LNCaP clone FGC (cell line): Measurements from ENCODE around the gene GPRIN2.
"Not testable (repeated sequence)": the region's sequence is repeated elsewhere in the genome, so short reads cannot be mapped to it uniquely, and the experiment has no call there.

ENCODE experiments used
- DNase-seq: peaks from one replicate; pipeline ENCODE4 v3.0.0-alpha.2; 2011; ENCODE audit warnings: low read depth
- H3K4me3 ChIP-seq: 2 replicates; pipeline ENCODE4 v1.5.1; 2011; ENCODE audit warnings: mild to moderate bottlenecking, low read depth, low read length, control low read depth
- TF ChIP-seq, protein P1 (sequence below): IDR thresholded peaks from 2 replicates; pipeline ENCODE4 v1.5.1; 2012; ENCODE audit warnings: mild to moderate bottlenecking; ENCODE audit not compliant: control insufficient read depth, insufficient read depth; ENCODE audit errors: extremely low read depth

The GPRIN2 gene

DNA sequence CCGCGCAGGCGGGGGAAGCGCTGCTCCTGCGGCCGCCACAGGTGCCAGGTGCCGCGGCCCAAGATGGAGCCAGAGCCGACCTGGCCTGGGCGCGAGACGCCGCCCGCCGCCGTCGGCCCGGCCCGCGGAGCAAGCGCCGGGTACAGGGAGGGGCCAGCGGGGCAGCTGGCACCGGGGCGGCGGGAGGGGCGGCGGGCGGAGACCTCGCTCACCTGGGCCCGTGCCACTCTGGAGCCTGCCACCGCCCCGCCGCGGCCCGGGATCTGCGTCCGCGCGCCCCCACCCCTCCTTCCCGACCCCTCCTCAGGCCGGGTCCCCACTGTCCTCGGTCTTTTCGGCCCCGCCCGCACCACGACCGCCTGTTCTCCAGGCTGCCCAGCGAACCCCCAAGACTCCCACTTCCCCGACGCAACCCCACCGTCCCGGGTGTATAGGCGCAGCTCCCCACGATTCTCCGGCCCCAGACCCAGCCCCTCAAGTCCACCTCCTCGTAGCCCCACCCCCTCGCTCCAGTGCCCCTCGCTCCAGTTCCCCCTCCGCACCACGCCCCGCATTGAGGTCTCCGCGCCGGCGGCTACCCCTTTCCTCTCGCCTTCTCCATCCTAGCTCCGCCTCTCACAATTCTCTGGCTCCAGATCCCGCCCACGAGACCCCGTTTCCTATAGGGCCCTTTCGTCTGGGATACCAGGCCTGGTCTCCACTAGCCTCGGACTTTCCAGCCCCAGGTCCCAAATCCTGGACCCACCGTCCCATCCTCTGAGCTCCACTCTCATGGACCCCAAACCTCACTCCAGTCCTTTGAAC lies at the start of gene GPRIN2:
Gene GPRIN2, minus strand, starts transcription at position 144 of the 804 bp plus-strand sequence. CDS start 5,922 bp downstream, outside the sequence.
- no peak for DNase-seq
- TF ChIP-seq, protein P1, sequence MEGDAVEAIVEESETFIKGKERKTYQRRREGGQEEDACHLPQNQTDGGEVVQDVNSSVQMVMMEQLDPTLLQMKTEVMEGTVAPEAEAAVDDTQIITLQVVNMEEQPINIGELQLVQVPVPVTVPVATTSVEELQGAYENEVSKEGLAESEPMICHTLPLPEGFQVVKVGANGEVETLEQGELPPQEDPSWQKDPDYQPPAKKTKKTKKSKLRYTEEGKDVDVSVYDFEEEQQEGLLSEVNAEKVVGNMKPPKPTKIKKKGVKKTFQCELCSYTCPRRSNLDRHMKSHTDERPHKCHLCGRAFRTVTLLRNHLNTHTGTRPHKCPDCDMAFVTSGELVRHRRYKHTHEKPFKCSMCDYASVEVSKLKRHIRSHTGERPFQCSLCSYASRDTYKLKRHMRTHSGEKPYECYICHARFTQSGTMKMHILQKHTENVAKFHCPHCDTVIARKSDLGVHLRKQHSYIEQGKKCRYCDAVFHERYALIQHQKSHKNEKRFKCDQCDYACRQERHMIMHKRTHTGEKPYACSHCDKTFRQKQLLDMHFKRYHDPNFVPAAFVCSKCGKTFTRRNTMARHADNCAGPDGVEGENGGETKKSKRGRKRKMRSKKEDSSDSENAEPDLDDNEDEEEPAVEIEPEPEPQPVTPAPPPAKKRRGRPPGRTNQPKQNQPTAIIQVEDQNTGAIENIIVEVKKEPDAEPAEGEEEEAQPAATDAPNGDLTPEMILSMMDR: no peak
- peak within 1 kb of the TSS; percentile 67 for H3K4me3 ChIP-seq

DNA sequence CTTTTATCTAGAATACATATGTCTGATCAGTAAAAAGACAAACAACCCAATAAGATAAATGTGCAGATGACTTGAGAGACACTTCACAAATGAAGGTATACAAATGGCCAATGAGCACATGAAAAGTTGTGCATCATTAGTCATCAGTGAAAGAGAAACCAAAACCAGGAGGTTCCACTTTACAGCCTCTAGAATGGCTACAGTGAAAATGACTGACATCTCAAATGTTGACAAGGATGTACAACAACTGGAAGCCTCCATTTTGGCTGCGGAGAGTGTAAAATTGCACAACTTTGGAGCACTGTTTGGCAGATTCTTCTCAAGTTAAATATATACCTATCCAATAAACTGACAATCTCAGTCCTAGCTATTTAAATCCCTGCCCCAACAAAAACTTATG lies 44.1 kb upstream of the GPRIN2 start:
- not testable (repeated sequence) for DNase-seq, H3K4me3 ChIP-seq

DNA sequence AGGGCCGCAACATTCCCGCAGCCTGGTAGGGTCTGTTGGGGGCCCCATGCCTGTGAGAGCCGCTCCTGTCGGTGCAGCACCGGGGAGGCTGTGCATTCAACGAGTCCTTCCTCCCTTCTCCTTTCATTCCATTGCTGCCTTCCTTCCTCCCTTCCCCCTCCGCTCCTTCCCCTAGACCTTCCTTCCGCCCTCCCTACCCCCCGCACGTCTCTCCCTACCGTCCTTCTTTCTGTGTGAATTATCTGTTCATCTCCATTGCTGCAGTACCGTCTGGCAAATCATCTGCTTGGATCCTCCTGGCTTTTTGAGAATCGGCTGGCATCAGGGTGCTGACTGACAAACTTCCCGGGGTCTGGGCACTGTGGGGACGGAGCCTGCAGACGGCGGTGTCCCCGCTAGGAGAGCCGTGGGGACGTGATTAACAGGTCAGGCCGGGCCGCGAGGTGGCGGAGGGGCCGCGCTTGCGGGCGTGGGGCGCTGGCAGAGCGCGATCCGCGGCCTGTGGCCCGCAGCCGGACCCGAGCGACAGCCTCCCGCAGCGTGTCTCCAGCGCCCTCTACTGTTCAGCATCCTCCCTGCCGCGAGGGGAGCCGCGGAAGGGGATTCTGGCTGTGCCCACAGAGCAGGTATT lies 41.3 kb upstream of the GPRIN2 start:
- DNase-seq, H3K4me3 ChIP-seq: not testable (repeated sequence)

DNA sequence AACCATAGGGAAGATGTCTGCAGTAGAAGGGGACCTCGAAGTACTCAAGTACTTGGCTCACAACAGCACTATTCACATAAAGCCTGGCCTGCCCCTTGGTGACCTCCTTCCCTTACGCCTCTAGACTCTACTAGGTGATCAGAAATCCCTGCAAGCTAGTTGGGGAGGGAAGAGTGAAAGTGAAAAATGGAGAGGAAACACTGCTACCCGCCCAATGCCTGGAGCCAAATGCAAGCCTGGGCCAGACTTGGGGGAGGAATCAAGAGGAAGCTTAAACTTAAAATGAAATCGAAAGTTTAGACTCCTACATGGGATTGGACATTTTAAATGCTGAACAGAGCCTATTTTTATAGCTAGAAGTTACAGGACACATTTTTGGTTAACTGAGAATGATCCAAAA lies 40.1 kb upstream of the GPRIN2 start:
- not testable (repeated sequence) for DNase-seq, H3K4me3 ChIP-seq

DNA sequence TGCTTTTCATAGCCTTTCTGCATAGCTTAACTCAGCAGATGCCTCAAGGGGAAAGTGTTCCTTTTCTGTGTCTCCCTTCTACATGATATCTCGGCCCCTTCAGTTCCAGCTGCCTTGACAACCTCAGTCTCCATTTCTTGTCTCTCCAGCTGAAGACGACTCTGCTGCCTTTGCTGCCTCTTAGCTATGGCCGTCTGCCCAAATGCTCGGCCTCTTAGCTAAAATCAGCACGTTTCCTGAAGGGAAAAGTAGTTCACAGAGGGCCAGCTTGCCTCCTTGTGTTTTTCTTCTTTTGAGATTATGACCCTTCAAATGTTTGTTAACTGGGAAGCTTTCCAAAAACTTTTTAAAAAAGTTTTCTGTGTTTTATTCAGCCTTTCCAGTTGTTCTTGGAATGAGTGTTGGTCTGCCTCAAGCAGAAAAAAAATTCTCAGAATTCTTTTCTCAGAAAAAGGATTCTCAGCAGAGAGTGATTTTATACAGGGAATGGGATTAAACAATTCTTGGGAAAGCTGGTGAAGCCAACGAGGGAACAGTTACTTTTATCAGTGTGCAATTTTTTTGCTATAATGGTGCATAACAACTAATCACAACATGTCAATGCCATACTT lies 38.1 kb upstream of the GPRIN2 start:
- H3K4me3 ChIP-seq, DNase-seq: not testable (repeated sequence)

DNA sequence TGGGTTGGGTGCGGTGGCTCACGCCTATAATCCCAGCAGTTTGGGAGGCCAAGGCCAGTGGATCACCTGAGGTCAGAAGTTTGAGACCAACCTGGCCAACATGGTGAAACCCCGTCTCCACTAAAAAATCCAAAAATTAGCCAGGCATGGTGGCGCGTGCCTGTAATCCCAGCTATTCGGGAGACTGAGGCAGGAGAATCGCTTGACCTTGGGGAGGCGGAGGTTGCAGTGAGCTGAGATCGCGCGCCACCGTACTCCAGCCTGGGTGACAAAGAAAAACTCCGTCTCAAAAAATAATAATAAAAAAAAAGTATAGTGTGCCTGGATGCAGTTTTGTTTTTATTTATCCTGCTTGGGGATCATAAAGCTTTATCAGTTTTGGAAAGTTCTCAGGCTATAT lies 36.8 kb upstream of the GPRIN2 start:
- H3K4me3 ChIP-seq, DNase-seq: not testable (repeated sequence)

DNA sequence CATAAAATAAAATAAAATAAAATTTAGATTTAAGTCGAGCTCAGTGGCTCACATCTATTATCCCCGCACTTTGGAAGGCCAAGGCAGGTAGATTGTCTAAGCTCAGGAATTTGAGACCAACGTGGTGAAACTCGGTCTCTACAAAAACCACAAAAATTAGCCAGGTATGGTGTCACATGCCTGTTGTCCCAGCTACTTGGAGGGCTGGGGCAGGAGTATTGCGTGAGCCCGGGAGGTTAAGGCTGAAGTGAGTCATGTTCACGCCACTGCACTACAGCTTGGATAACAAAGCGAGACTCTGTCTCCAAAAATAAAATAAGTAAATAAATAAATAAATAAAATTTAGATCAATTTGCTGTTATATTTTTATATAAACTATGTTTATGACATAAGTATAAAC lies 34.6 kb upstream of the GPRIN2 start:
- DNase-seq, H3K4me3 ChIP-seq: not testable (repeated sequence)

DNA sequence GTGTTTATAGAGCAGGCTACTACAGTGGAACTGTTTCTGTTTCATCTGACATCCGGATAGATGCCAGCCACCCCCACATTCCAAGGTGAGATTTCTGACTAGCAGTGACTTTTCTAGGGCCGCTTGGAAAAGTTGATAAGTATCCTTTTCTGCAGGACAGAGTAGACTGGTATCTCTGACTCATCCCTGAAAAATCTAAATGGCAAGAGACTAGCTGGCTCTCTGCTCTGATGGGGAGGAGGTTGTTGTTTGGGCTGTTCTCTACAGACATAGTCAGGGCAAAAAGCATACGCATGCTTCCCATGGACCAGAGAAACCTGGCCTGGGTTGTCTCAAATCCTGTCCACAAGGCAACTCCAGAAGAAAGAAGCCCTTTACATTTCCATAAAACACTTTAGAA lies 33.1 kb upstream of the GPRIN2 start:
- not testable (repeated sequence) for H3K4me3 ChIP-seq, DNase-seq

DNA sequence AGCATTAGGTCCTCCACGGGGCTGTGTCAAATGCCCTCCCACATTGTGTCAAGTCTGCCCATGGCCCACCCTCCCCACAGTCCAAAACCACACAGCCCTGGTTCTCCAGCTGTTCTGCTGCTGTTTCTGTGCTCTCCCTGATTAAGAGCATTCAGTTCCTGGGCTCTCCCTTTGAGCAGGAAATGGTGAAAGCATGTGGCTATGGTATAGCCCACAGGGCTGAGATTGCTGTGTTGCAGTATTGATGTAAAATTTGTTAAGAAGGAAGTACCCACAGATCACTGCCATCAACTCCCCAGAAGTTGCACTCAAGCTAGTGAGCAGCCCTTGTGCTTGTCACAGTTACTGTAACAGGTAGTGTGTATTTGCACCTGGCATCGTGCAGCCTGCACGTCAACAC lies 31.8 kb upstream of the GPRIN2 start:
- not testable (repeated sequence) for DNase-seq, H3K4me3 ChIP-seq

DNA sequence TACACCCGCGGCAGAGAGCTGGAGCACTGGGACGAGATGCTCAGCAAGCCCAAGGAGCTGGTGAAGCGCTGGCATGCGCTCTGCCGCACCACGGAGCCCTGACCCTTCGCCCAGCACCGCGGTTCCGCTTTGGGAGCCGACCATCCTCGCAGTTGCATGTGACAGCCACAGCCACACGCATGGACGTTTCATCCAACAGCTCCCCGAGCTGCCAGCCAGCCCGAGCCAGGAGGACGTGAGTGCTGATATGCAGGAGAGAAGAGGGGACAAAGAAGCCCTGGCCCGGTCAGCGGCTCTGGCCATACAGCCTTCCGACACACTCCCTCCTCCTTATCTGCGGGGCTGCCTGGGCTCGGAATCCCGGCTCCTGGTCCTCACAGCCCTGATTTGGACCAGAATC lies 31.1 kb upstream of the GPRIN2 start:
- not testable (repeated sequence) for H3K4me3 ChIP-seq, DNase-seq

DNA sequence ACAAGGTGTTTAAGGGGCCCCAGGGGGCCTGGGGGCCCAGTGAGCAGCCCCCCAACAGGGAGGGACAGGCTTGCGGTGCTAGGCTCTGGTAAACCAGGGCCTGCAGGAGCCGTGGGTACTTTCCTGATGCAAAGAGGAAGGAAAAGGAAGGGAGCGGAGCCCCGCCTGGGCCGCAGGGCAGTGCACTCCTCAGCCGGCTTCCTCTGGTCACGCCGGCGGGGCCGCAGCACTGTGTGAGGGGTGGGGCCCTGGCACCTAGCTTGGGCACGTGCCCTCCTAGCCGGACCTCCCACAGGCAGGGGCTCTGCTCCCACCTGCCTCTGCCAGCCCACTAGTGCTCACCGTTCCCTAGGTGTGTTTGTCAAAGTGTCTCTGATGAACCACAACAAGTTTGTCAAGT lies 28.8 kb upstream of the GPRIN2 start:
- not testable (repeated sequence) for DNase-seq, H3K4me3 ChIP-seq

DNA sequence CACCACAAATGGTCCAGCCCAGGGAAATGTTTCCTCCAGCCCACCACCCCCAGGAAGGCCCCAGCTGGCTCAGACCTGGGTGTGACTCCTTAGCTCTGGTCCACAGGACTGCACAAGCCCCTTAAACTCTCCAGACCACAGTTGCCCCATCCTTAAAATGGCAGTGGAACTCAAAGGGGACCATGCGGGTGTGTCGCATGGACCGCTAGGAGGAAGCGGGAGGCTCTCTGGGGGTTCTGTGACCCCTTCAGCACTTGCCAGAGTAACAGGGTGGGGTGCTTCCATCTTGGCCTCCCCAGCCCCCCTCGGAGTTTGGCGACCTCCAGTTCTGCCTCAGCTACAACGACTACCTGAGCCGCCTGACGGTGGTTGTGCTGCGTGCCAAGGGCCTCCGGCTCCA lies 27.7 kb upstream of the GPRIN2 start:
- not testable (repeated sequence) for DNase-seq, H3K4me3 ChIP-seq

DNA sequence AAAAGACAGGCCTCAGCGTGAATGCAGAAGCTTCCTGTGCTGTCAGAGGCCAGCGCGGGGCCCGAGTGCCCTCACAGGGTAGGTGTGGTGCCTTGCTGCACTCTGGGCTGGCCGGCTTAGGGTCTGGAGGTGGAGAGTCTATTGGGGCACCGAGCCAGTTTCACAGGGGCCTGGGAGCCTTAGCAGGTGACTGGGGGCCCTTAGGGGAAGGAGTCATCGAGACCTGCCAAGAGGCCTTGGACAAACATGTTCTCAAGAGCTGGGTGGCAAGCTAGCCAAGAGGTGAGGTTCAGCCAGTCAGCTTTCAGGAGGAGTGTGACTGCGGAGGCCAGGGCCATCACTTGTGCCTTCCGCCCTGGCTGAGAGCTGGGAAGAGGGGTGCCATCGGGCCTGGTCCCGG lies 26.1 kb upstream of the GPRIN2 start:
- not testable (repeated sequence) for H3K4me3 ChIP-seq, DNase-seq

DNA sequence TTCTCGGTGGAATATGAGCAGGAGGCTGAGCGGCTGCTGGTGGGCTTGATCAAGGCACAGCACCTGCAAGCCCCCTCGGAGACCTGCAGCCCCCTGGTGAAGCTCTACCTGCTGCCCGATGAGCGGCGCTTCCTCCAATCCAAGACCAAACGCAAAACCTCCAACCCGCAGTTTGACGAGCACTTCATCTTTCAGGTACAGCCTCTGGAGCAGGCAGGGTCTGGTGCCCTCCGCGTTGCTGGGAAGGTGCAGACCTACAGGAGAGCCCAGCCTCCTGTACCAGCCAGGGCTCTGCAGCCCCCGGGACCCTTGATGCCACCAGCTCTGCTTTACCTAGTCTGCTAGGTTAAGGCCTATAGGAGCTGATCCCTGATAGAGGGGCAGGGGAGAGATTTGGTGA lies 25.5 kb upstream of the GPRIN2 start:
- H3K4me3 ChIP-seq, DNase-seq: not testable (repeated sequence)

DNA sequence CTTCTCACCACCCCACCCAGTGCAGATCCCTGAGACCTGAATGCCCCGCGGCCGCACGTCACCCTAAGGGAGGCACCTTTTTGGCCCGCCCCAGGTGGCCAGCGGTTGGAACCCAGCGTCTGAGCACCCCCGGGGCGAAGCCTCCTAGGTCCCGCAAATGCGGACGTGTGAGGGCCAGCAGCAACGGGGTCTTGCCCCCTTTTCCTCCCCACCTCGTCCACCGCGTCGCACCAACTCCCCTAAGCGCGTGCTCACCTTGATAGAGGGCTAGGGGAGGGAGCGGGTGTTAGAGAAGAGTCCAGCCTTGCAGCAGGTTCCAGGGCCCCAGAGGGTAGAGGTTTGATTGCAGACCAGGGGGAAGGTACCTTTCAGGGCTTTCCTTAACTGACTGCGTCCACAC lies 22.9 kb upstream of the GPRIN2 start:
- not testable (repeated sequence) for DNase-seq, H3K4me3 ChIP-seq

DNA sequence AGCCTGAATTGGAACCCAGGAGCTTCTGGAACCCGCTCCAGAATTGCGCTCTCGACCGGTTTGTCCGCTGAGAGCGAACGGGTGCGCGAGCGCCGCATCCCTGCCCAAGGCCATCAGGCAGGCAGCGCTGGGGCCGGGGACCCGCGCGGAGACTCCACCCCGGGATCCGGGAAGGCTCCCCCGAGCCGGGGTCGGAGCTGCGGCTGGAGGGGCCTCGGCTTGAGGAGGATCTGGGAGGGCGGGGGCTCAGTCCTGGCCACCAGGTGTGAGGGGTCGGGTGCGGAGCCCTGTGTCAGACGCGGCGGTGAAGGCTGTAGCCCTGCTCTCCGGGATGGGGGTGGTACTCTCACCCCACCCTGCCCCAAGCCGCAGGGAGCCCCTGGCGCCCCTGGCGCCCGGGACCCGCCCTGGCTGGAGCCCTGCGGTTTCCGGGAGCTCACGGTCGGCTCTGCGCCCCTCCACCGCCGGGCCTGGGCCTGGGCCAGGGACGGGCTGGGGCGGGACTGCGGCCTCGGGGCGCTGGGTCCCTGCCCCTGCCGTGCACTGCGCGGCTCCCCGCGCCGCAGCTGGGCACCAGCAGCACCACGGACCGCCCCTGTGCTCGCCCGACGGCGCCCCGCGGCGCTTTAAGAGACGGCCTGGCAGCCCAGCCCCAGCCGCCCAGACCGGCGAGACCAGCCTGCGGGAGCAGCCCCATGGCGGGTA lies 22.2 kb upstream of the GPRIN2 start, which contains the start of gene SYT15:
Gene SYT15, plus strand, starts transcription at position 655 of the 705 bp plus-strand sequence. Its CDS starts 41 bp downstream, at position 696.
- not testable (repeated sequence) for H3K4me3 ChIP-seq

DNA sequence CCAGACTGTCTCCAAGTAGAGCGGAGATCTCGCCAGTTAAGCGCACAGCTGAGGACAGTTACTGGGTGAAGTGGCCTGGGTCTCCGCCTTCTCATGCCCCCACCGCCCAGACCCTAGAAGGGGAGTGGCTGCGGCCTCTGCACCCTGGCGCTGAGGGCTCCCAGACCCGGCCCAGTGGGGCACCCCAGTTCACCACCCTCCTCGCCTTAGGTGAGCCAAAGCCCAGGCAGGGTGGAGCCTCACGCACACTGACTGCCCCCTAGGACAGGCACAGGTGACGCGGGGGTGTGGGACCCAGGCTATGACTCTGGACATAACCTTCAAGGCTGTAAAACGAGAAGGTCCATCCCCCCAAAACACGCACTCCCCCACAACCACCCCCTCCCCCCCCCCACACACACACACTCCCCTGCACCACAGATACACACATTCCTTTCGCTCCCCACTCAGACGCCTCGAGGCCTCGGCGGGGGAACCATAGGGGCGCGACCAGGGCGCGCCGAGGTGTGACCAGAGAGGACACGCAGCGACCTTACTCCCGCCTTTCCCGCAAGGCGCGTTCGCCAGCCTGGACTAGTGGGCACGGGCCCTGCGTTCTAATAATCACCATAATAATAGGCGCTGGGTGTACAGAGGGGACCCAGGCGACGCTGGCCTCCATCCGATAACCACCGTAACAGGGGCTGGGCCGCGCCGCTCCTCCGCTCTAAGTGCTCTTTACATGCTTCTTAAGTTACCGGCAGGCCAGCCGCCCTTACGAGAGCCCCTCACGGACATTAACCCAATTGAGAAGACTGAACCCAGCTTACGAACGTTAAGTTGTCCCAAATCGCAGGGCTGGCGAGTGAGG lies 21.4 kb upstream of the GPRIN2 start:
- not testable (repeated sequence) for DNase-seq, H3K4me3 ChIP-seq

More for the DNA sequence above, 22.2 kb upstream of the GPRIN2 start, which contains the start of gene SYT15:
- not testable (repeated sequence) for DNase-seq
